GM10266 (cell line): Measurements from ENCODE around the gene TMEM106C.

Source experiments
- DNase-seq: peaks from one replicate; pipeline ENCODE4 v3.0.0; 2012; ENCODE audit errors: extremely low spot score
- TF ChIP-seq, protein P1 (sequence below): IDR thresholded peaks from 2 replicates; pipeline ENCODE4 v1.5.1; 2012; ENCODE audit warnings: mild to moderate bottlenecking, low read depth; ENCODE audit not compliant: control insufficient read depth, insufficient read depth; ENCODE audit errors: missing control alignments

TMEM106C gene

DNA sequence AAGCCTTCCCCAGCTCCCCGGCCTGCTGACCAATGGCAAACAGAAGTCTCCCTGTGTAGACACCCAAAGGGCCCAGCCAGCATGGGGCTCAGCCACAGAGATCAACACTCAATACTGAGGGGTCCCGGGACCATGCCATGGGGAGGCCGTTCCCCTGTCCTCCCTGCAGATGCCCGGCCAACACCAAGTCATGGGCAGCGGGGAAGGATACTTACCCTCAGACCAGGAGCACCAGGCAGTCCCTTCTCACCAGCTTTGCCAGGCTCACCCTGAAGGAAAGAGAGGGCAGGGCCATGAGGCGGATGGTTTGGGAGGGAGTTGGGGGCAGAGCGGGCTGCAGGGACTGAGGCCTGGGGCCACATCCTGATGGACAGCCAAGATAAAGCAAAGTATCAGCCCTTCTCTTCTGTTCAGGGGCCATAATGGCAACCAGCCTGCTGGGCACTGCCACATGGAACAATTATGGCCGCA is 21.0 kb downstream of the TMEM106C start:
- TF ChIP-seq, protein P1, sequence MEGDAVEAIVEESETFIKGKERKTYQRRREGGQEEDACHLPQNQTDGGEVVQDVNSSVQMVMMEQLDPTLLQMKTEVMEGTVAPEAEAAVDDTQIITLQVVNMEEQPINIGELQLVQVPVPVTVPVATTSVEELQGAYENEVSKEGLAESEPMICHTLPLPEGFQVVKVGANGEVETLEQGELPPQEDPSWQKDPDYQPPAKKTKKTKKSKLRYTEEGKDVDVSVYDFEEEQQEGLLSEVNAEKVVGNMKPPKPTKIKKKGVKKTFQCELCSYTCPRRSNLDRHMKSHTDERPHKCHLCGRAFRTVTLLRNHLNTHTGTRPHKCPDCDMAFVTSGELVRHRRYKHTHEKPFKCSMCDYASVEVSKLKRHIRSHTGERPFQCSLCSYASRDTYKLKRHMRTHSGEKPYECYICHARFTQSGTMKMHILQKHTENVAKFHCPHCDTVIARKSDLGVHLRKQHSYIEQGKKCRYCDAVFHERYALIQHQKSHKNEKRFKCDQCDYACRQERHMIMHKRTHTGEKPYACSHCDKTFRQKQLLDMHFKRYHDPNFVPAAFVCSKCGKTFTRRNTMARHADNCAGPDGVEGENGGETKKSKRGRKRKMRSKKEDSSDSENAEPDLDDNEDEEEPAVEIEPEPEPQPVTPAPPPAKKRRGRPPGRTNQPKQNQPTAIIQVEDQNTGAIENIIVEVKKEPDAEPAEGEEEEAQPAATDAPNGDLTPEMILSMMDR, result no peak
- DNase-seq, result no peak

DNA sequence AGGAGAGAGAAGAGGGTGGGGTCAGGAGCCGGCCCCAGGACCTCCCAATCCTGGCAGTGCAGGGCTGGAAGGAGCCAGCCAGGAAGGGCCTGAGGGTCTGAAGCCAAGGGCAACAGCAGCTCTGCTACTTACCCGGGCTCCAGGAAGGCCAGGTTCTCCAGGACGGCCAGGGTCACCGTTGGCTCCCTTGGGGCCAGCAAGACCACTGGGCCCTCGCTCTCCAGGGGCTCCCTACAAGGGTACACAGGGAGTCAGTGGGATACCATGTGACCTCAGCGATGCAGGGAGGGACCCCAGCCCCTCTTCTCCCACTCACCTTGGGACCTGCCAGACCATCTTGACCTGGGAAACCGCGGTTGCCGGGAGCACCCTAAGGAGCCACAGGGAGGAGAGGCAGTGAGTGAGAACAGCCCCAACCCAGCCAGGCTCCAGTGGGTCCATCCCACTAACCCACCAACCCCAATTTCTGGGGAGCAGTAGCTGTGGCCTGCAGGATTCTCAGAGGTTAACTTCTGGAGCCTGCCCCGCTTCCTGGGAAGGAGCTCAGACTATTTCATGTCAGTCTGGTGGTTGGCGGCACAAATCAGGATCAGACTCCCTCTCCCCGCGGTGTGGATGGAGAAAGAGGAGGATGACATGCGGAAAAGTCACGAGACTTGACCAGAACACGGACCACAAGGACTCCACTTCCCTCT is 22.3 kb downstream of the TMEM106C start:
- TF ChIP-seq, protein P1, result no peak
- DNase-seq, result no peak

- TF ChIP-seq, protein P1, result no peak
- no peak for DNase-seq
These were observed 22.9 kb downstream of the TMEM106C start for GRCh38 chr12:47986291-47986660.

- no peak for DNase-seq
- TF ChIP-seq, protein P1, result no peak
These were observed 23.4 kb downstream of the TMEM106C start for GRCh38 chr12:47986832-47987231.

DNA sequence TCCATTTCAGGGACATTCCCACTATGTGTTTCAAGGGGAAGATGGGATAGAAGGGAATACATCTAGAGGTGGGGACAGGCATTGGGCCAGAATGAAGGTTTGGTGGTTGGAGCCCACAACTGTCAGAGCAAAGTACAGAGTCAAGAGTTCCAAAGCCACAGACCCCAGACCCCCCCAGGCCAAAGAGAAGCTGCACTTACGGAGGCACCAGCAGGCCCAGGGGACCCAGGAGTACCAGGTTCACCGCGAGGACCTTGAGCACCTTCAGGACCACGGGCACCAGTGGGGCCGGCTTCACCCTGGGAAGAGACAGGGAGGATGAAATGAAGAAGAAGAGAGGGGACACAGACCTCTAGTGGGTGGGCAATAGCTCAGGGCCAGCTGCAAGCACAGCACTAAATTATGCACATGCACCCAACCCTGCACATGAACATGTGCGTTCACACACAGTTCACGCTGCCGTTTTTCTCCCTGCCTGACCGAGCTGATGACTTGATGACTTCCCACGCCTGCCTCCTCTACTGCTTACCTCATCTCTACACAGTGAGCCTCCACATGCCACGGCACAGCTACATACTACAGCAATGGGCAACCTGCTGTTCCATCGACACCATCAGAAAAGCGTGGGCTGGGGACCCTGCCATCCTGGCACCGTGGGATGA is 24.1 kb downstream of the TMEM106C start:
- DNase-seq, result no peak
- TF ChIP-seq, protein P1, result no peak

GRCh38 chr12:47988073-47989022 is 25.0 kb downstream of the TMEM106C start:
- DNase-seq, result no peak
- TF ChIP-seq, protein P1, result no peak
